Endothelial cell of umbilical vein (primary cell): ENCODE measurements around the gene NUP43. TPM values are rescaled to one million over a fixed set of nuclear protein-coding genes. Genes with fewer than 3 reads are reported as not detected.

Source experiments
- BruUV-seq: library from RNA; stranded (reverse); fragments of 400-500 nt; replicated peaks from 2 replicates; lab custom pipeline; 2021; lab: Mats Ljungman, UMichigan
- CTCF ChIA-PET: fragments of 300-600, 350-600 bp; sonication (Branson Sonifier 250); formaldehyde crosslinking; loops from one replicate; lab custom pipeline; 2021; ENCODE audit warnings: antibody characterized with exemption, inconsistent platforms; lab: Charles Lee
- POLR2A ChIA-PET: fragments of 300-600, 350-600 bp; sonication (Branson Sonifier 250); formaldehyde crosslinking; loops from one replicate; lab custom pipeline; 2021; ENCODE audit warnings: antibody characterized with exemption, inconsistent platforms; lab: Charles Lee
- DNase-seq: peaks from one replicate; pipeline ENCODE4 v3.0.0-alpha.2; 2011; ENCODE audit warnings: low read depth, low spot score
- FAIRE-seq: peaks from 2 replicates; lab custom pipeline; 2011; peaks lifted over from hg19 to GRCh38; lab: Jason Lieb, UNC
- H2AFZ ChIP-seq: 2 replicates; pipeline ENCODE4 v1.6.0; 2012; ENCODE audit warnings: low read depth, low read length, control low read depth, inconsistent platforms
- H3K27ac ChIP-seq: 2 replicates; pipeline ENCODE4 v1.5.1; 2011; ENCODE audit warnings: low read depth, mild to moderate bottlenecking, control low read depth, low read length, moderate library complexity; ENCODE audit not compliant: insufficient read depth
- H3K27me3 ChIP-seq, 2 experiments: 2 replicates each; pipeline versions ENCODE4 v1.6.0 to v1.6.1; 2011; ENCODE audit warnings: low read length in 2 of 2, mixed read lengths in 1 of 2; ENCODE audit not compliant: control insufficient read depth in 2 of 2, insufficient read depth in 2 of 2
- H3K36me3 ChIP-seq, 2 experiments: 2 replicates in 1 of 2; 3 replicates in 1 of 2; pipeline ENCODE4 v1.5.1; 2011; ENCODE audit warnings: low read length in 2 of 2, mild to moderate bottlenecking in 1 of 2, moderate library complexity in 1 of 2; ENCODE audit not compliant: control insufficient read depth in 2 of 2, insufficient read depth in 2 of 2; ENCODE audit errors: extremely low read depth in 1 of 2
- H3K4me1 ChIP-seq: 3 replicates; pipeline ENCODE4 v1.5.1; 2011; ENCODE audit warnings: mild to moderate bottlenecking, low read length; ENCODE audit not compliant: control insufficient read depth, insufficient read depth; ENCODE audit errors: extremely low read depth
- H3K4me2 ChIP-seq: 2 replicates; pipeline ENCODE4 v1.6.1; 2011; ENCODE audit warnings: low read length, control low read depth, mixed read lengths; ENCODE audit not compliant: insufficient read depth
- H3K4me3 ChIP-seq, 3 experiments: fragments of 200-600 bp in 1 of 3; sonication (generic), shearing (Covaris generic) in 1 of 3; replicated peaks in 1 of 3; 2 replicates each; pipeline ENCODE4 v1.5.1; 2011 to 2016; ENCODE audit warnings: control low read depth in 3 of 3, low read length in 3 of 3, mild to moderate bottlenecking in 2 of 3, inconsistent platforms in 1 of 3, low read depth in 1 of 3, moderate library complexity in 1 of 3; ENCODE audit not compliant: insufficient read depth in 1 of 3
- H3K79me2 ChIP-seq: 2 replicates; pipeline ENCODE4 v1.6.0; 2012; ENCODE audit warnings: low read length, inconsistent platforms; ENCODE audit not compliant: control insufficient read depth, insufficient read depth
- H3K9ac ChIP-seq: replicated peaks from 2 replicates; pipeline ENCODE3; 2011; ENCODE audit warnings: low read length, control low read depth; ENCODE audit not compliant: insufficient read depth; ENCODE audit errors: extremely low read depth
- H3K9me1 ChIP-seq: replicated peaks from 3 replicates; pipeline ENCODE4 v1.6.0; 2011; ENCODE audit warnings: mild to moderate bottlenecking, low read length; ENCODE audit not compliant: control insufficient read depth, insufficient read depth; ENCODE audit errors: extremely low read depth
- H3K9me3 ChIP-seq: replicated peaks from 2 replicates; pipeline ENCODE4 v1.5.1; 2012; ENCODE audit warnings: low read length, inconsistent platforms; ENCODE audit not compliant: control insufficient read depth, insufficient read depth
- H4K20me1 ChIP-seq: replicated peaks from 2 replicates; pipeline ENCODE3; 2011; ENCODE audit warnings: mild to moderate bottlenecking, low read length; ENCODE audit not compliant: control insufficient read depth, insufficient read depth; ENCODE audit errors: extremely low read depth
- EZH2 ChIP-seq: IDR thresholded peaks from 2 replicates; pipeline ENCODE4 v1.6.1; 2012; ENCODE audit warnings: borderline replicate concordance, low read depth, mild to moderate bottlenecking, moderate library complexity, low read length, inconsistent platforms; ENCODE audit not compliant: severe bottlenecking
- FOS ChIP-seq: IDR thresholded peaks from 2 replicates; pipeline ENCODE4 v1.6.1; 2011; ENCODE audit warnings: mild to moderate bottlenecking, low read length, moderate library complexity, borderline replicate concordance; ENCODE audit not compliant: insufficient read depth
- GATA2 ChIP-seq: IDR thresholded peaks from 2 replicates; pipeline ENCODE4 v1.7.0; 2011; ENCODE audit warnings: low read depth, mild to moderate bottlenecking, moderate library complexity, mixed read lengths, low read length; ENCODE audit not compliant: insufficient read length, insufficient read depth
- MYC ChIP-seq: IDR thresholded peaks from one replicate; pipeline ENCODE4 v1.6.1; 2011; ENCODE audit warnings: mild to moderate bottlenecking, low read depth, low read length
- POLR2A ChIP-seq: IDR thresholded peaks from 2 replicates; pipeline ENCODE4 v1.6.1; 2012; ENCODE audit warnings: low read depth, mild to moderate bottlenecking, control low read depth, low read length
- POLR2AphosphoS5 ChIP-seq: IDR thresholded peaks from 2 replicates; pipeline ENCODE4 v1.6.1; 2012; ENCODE audit warnings: low read depth, mild to moderate bottlenecking, control low read depth, low read length, moderate library complexity; ENCODE audit not compliant: insufficient read depth
- dilution Hi-C: fragments of 300-500 bp; cut with MboI; formaldehyde crosslinking; loops from one replicate; pipeline ENCODE4 v1.15.0; 2019; ENCODE audit warnings: low sequenced_read_pairs; ENCODE audit not compliant: extremely low pct_ligation_motif_present
- intact Hi-C: fragments of 100-400 bp; cut with micrococcal nuclease; formaldehyde crosslinking; loops from one replicate; pipeline ENCODE4 v1.10.0; 2022
- polyA plus RNA-seq, 4 experiments: library from polyadenylated mRNA; depleted of rRNA in 3 of 4; stranded (reverse) in 3 of 4; unstranded in 1 of 4; fragments of >200 nt; gene quantifications; 2 replicates each; pipeline versions ENCODE4 v1.2.1 to v1.2.3, GENCODE V29; 2011 to 2012; ENCODE audit warnings: missing spikeins in 1 of 4
- total RNA-seq: library from RNA; stranded (reverse); gene quantifications from 2 replicates; pipeline ENCODE4 v1.2.3, GENCODE V29; 2021
- TF ChIP-seq, protein P1 (sequence below): IDR thresholded peaks from 2 replicates; pipeline ENCODE4 v1.6.1; 2011; ENCODE audit not compliant: insufficient read depth, insufficient read length
- TF ChIP-seq, protein P2 (sequence below), 2 donors: IDR thresholded peaks; 1 replicate in 1 of 2; 2 replicates in 1 of 2; pipeline ENCODE4 v1.5.1; 2011; ENCODE audit warnings: low read length in 2 of 2, mild to moderate bottlenecking in 2 of 2, moderate library complexity in 2 of 2, control low read depth in 1 of 2, inconsistent platforms in 1 of 2, low read depth in 1 of 2; ENCODE audit not compliant: insufficient read depth in 1 of 2; ENCODE audit errors: extremely low read depth in 1 of 2

Gene NUP43
- total and polyA plus RNA-seq, 2 donors (not counting 3 experiments of a cell fraction or from before 2014, with no cell fraction given) = 14.9 to 49.0 TPM

DNA sequence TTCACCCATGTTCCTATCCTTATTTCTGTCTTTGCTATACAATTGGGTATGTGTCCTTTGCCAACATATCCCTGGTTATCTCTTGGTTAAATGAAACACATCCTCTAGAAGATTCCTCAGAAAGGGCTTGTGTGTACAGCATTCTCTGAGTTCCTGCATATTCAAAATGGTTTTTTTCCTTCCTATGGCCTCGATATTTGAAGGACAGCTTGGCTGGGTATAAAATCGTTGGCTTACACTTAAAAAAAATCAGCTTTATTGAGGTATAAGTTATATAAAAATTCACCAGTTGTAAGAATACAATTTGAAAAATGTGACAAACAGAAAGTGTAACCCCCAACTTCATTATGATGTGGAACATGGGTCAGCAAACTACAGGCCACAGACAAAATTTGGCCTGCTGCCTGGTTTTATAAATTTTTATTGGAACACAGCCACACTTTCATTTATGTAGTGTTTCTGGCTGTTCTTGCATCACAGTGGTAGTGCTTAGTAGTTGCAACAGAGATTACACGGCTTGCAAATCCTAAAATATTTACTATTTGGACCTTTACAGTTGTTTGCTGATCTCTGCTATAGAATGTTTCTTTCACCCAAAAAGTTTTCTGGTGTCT is 19.9 kb upstream of the NUP43 start:
- Histone ChIP-seq H4K20me1 (peaks cover 2% of the 10 kb centered on the region), H3K4me3 (no peak overlapping the region), H3K9ac (no peak overlapping the region), H3K27me3 (no peaks in the 10 kb centered on the region), H2AFZ (no peak overlapping the region), H3K9me3 (no peaks in the 10 kb centered on the region), H3K4me2 (no peak overlapping the region), H3K79me2 (peaks cover 58% of the 10 kb centered on the region), H3K36me3 (no peaks in the 10 kb centered on the region), H3K9me1 (no peaks in the 10 kb centered on the region), H3K4me1 (no peaks in the 10 kb centered on the region), H3K27ac (no peak overlapping the region)
- intact Hi-C loops (no loop called here), dilution Hi-C loops (no loop called here)
- BruUV-seq = no TSS peak
- no peak for TF ChIP-seq POLR2AphosphoS5
- TF ChIP-seq EZH2 = no peak
- no peak for TF ChIP-seq MYC
- TF ChIP-seq POLR2A = no peak
- TF ChIP-seq FOS = no peak
- TF ChIP-seq, protein P1, sequence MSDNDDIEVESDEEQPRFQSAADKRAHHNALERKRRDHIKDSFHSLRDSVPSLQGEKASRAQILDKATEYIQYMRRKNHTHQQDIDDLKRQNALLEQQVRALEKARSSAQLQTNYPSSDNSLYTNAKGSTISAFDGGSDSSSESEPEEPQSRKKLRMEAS = no peak
- TF ChIP-seq, protein P2, sequence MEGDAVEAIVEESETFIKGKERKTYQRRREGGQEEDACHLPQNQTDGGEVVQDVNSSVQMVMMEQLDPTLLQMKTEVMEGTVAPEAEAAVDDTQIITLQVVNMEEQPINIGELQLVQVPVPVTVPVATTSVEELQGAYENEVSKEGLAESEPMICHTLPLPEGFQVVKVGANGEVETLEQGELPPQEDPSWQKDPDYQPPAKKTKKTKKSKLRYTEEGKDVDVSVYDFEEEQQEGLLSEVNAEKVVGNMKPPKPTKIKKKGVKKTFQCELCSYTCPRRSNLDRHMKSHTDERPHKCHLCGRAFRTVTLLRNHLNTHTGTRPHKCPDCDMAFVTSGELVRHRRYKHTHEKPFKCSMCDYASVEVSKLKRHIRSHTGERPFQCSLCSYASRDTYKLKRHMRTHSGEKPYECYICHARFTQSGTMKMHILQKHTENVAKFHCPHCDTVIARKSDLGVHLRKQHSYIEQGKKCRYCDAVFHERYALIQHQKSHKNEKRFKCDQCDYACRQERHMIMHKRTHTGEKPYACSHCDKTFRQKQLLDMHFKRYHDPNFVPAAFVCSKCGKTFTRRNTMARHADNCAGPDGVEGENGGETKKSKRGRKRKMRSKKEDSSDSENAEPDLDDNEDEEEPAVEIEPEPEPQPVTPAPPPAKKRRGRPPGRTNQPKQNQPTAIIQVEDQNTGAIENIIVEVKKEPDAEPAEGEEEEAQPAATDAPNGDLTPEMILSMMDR (IDR thresholded peaks at IDR 0.05; ENCODE audit: extremely low read depth in 1 of 2, insufficient read depth in 1 of 2, low read depth in 1 of 2, low read length in 2 of 2) = no peak
- TF ChIP-seq GATA2 = no peak
- DNase-seq (peak; percentile 82), FAIRE-seq (no peak)
- ChIA-PET POLR2A (no interaction called here), CTCF (no interaction called here)
